NCI-H128 (cell line): ENCODE measurements around the gene IKBIP.
"Not testable (repeated sequence)": the region's sequence is repeated elsewhere in the genome, so short reads cannot be mapped to it uniquely, and the experiment has no call there.

Source experiments
- DNase-seq: peaks from one replicate; lab custom pipeline; 2025; ENCODE audit not compliant: unreplicated experiment; lab: John Stamatoyannopoulos, UW

Gene IKBIP

GRCh38 chr12:98637068-98637467 lies 7.5 kb downstream of the IKBIP start:
- DNase-seq = no peak

- peak; percentile 43 for DNase-seq
Observed at GRCh38 chr12:98635657-98636323, 8.8 kb downstream of the IKBIP start.

DNA sequence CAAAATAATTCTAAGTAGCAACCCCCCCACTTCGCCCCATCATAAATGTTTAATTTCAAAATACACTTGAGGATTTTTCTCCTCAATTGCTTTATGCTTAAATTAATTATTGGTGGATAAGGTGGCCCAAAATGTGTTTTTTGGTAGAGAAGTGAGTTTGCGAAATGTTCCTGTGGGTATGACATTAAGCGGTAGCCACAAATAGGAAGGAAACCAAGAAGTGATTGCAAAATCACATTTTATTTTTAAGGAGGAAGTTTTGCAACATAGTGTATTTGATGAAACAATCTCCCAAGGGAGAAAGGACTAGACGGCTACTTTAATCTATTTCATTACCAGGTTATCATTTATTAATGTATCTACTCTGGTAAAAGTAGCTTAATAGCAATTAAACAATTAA lies 25.6 kb downstream of the IKBIP start:
- no peak for DNase-seq

DNA sequence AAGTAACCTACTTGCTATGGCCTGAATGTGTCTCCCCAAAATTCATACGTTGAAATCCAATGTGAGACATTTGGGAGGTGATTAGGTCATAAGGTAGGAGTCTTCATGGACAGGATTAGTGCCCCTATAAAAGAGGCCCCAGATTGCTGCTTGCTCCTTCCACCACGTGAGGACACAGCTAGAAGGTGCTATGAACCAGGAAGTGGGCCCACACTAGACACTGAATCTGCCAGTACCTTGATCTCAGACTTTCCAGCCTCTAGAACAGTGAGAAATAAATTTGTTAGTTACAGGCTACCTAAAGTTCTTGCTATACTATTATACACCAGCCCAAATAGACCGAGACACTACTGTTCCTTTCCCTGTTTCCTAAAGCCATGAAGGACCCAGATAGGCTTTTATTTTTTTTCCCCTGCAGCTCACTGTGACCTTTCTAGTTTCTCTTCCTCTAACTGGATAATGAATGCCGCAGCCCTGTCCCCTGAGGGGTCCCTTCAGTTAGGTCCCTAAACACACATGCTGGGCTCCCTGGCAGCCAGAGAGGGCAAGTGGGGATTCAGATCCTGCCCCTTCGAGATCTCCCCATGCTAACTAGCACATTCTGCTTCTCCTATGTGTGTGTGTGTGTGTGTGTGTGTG lies 31.8 kb downstream of the IKBIP start:
- no peak for DNase-seq

GRCh38 chr12:98610596-98610995 lies 34.0 kb downstream of the IKBIP start:
- no peak for DNase-seq

DNA sequence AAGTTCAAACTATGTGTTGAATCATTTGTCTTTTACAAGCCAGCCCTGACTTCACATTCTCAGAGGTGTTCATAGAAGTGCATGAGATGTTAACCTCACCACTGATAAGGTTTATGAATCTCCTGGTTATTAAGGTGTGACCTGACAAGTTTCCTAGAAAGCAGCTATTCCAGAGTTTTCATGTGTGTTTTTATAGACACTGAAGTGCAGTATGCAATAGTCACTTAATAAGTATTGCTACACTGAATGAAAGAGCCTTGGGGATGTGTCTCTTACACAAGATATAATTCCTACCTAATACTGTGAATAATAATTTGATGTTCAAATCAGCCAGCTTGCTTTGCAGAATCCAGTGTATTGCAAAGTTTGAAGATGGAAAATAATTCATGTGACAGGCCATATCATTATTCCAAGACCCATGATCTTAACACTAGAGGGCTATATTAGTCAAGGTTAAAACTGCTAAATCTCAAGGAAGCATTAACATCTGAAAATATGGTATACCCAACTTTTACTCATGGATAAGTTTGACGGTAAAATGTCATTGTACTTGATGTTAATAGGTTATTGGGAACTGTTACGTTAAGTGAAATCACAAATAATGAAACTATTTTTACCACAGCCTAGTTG lies 38.1 kb downstream of the IKBIP start:
- DNase-seq = no peak

GRCh38 chr12:98601924-98602323 lies 42.7 kb downstream of the IKBIP start:
- no peak for DNase-seq

DNA sequence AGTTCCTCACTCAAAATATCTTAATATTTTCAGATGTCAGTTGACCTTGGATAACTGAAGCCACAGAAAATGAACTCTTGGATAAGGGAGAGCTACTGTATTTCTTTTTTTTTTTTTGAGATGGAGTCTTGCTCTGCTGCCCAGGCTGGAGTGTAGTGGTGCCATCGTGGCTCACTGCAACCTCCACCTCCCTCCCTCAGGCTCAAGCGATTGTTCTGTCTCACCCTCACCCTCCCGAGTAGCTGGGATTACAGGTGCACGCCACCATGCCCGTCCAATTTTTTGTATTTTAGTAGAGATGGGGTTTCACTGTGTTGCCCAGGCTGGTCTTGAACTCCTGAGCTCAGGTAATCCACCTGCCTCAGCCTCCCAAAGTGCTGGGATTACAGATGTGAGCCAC lies 47.3 kb downstream of the IKBIP start:
- not testable (repeated sequence) for DNase-seq

DNA sequence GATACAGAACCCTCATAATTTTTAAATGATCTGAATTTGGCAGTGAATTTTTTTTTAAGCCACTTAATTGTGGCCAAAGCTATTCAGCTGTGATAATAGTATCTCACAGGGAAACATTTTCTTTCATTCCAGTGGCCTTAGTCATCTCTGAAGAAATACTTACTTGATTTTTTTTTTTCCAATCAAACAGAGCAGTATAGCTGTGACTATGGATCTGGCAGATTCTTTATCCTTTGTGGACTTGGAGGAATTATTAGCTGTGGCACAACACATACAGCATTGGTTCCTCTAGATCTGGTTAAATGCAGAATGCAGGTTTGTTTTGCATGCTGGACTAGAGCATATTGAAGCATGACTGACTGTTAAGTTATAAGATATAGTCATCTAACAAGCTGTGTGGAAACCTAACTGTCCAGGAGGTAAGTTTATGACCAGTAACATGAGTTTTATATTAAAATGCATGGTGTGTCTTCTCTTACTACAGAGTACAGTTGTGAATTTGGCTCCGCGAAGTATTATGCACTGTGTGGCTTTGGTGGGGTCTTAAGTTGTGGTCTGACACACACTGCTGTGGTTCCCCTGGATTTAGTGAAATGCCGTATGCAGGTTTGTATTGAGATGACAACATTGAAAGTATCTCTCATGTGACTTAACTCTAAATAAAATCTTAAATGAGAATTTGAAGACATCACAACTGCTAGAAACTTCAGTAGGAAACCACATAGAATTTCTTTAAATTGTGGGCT lies 49.2 kb downstream of the IKBIP start:
- DNase-seq = no peak

DNA sequence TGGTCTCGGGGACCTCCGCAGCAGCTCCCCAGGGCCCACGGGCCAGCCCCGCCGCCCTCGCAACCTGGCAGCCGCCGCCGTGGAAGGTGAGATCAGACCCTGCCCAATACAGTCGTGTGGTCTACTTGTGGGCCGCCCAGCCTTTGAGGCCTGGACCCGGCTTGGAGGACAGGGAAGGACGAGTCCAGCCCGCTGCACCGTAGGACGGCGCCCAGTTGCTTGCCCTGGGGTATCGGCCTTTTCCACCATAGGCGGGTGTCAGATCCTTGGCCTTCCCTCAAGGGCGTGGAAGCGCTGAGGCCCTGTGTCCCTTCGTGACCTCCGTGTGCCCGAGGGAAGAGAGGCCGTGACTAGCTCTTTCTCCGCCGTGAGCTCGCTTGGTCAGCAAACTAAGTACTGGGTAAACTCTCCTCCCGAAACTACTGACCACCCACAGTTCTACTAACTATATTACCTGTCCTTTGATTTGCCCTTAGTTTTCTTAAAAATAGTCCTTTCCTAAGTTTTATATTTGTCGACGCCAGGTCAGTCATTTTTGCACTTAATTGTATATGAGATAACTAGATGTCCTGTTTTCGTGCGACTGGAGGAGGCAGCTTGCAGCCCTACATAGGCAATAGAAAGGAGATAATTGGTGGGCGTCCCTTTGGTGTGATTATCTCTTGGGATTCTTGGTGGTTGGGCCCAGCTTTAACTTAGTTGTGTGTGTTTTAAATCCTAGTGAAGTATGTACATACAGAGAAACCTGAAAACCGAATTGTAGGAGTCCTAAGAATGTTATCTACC lies 50.3 kb downstream of the IKBIP start:
- no peak for DNase-seq

DNA sequence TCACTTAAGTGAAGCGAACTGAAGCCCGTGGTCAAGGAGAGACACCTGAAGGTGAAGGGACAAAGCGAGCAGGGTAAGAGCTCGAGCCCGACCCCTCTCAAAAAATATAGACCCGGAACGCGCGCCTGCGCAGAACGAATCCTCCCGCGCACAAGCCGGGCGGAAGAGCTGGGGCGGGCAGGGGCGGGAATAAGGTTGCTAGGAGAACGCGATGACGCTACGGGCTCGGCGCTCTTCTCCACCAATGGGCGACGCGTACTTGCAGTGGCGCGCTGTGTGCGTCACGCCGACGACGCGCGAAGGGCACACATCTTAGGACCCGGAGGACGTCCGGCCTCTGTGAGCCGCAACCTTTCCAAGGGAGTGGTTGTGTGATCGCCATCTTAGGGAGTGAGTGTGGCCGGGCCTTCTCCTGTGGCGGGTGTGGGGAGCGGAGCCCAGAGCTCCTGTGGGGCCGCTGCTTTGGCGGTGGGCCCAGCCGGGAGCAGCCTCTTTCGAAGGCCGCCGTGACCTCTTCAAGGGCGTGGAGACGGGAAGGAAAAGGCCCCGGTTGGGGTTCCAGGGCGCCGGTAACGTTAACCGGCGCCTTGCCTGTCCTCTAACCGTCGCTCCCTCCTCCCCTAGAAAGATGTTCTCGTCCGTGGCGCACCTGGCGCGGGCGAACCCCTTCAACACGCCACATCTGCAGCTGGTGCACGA lies 51.1 kb downstream of the IKBIP start, which contains the start of gene SLC25A3:
Gene SLC25A3, plus strand, starts transcription at position 336 of the 699 bp plus-strand sequence. Its CDS starts 293 bp downstream, at position 629.
- peak; percentile 97 for DNase-seq

GRCh38 chr12:98592825-98593322 lies 51.7 kb downstream of the IKBIP start:
- no peak for DNase-seq

- no peak for DNase-seq
Observed at GRCh38 chr12:98591209-98591608, 53.4 kb downstream of the IKBIP start.

GRCh38 chr12:98587084-98587483 lies 57.5 kb downstream of the IKBIP start:
- DNase-seq = no peak

GRCh38 chr12:98582093-98582492 lies 62.5 kb downstream of the IKBIP start:
- no peak for DNase-seq

GRCh38 chr12:98581101-98581500 lies 63.5 kb downstream of the IKBIP start:
- no peak for DNase-seq

- no peak for DNase-seq
Observed at GRCh38 chr12:98580695-98581094, 63.9 kb downstream of the IKBIP start.

DNA sequence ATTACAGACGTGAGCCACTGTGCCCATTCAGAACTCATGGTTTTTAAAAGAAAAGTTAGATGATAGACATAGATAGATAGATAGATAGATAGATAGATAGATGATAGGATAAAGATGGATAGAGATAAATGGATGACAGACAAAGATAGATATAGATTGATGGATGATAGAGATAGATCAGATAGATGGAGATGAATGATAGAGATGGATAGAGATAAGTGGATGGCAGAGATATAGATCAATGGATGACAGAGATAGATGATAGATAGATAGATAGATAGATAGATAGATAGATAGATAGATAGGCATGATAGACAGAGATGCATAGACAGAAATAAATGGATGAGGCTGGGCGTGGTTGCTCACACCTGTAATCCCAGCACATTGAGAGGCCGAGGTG lies 64.8 kb downstream of the IKBIP start:
- DNase-seq = no peak

- no peak for DNase-seq
Observed at GRCh38 chr12:98579347-98579746, 65.2 kb downstream of the IKBIP start.

DNA sequence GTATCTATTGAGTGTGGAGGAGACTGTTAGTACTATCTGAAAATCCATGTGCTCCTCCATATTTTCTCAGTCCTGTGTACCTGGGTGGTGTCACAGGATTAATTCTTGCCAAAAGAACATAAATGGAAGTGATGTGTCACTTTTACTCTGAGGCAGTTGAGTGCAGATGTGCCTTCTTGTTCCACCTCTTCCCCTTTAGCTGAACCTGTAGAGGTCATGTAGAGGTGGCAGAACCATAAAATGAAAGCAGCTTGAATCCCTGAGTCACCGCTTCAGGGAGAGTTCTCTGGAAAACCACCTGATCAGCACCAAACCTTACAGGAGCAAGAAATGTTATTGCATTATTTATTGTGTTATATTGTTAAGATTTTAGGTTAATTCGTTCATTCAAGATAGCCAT lies 65.8 kb downstream of the IKBIP start:
- DNase-seq = no peak
